Measurements from ENCODE around the gene TAMALIN.

DNA sequence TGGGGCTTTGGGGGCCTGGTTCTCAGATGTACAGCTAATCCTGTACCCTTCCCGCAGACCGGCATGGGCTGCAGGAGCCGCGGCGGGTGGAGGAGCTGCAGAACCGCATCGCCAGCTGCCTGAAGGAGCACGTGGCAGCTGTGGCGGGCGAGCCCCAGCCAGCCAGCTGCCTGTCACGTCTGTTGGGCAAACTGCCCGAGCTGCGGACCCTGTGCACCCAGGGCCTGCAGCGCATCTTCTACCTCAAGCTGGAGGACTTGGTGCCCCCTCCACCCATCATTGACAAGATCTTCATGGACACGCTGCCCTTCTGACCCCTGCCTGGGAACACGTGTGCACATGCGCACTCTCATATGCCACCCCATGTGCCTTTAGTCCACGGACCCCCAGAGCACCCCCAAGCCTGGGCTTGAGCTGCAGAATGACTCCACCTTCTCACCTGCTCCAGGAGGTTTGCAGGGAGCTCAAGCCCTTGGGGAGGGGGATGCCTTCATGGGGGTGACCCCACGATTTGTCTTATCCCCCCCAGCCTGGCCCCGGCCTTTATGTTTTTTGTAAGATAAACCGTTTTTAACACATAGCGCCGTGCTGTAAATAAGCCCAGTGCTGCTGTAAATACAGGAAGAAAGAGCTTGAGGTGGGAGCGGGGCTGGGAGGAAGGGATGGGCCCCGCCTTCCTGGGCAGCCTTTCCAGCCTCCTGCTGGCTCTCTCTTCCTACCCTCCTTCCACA, 52.0 kb downstream of the TAMALIN start:
- TF ChIP-seq CTCF (conservative IDR thresholded peaks at IDR 0.05; ENCODE audit: low read depth, low read length) (no peak), EZH2 (IDR thresholded peaks at IDR 0.05; ENCODE audit: low read length, unreplicated experiment) (no peak)
